HCT116 (cell line): ENCODE results near the gene ODR4. TPM values are rescaled to one million over a fixed set of nuclear protein-coding genes. Genes with fewer than 3 reads are reported as not detected.
A peak's percentile ranks its signal among the peaks of the same experiment; 100 is the strongest.

Source experiments
- ATAC-seq: fragments of 200-7000 bp; cut with Tn5 transposase; 2 replicates; pipeline ENCODE4 v1.9.1; 2020; ENCODE audit warnings: mild to moderate bottlenecking, moderate library complexity
- BruUV-seq: library from RNA; stranded (reverse); fragments of 400-500 nt; replicated peaks from 2 replicates; lab custom pipeline; 2021; lab: Mats Ljungman, UMichigan
- CTCF ChIA-PET: fragments of 300-600 bp; sonication (Branson Sonifier 250); formaldehyde crosslinking; loops from one replicate; lab custom pipeline; 2021; ENCODE audit warnings: antibody characterized with exemption; lab: Charles Lee
- POLR2A ChIA-PET: fragments of 300-600, 350-600 bp; sonication (Branson Sonifier 250); formaldehyde crosslinking; loops from one replicate; lab custom pipeline; 2021; ENCODE audit warnings: antibody characterized with exemption; lab: Charles Lee
- RAD21 ChIA-PET, 2 experiments: fragments of 300-600 bp; sonication (Branson Sonifier 250); formaldehyde crosslinking; loops; one replicate each; lab custom pipeline; 2023; ENCODE audit warnings: low total read pairs in 2 of 2; ENCODE audit not compliant: uncharacterized antibody in 2 of 2, unreplicated experiment in 2 of 2, low non-redundant PET in 1 of 2; lab: Charles Lee
- DNase-seq: peaks from one replicate; pipeline ENCODE4 v3.0.0-alpha.2; 2010; ENCODE audit warnings: low read depth, low spot score
- H2AFZ ChIP-seq: fragments of 200-600 bp; shearing (Covaris generic), sonication (generic); 2 replicates; pipeline ENCODE4 v1.6.1; 2017; ENCODE audit warnings: low read depth, mixed run types, mixed read lengths, antibody characterized with exemption, low read length; ENCODE audit not compliant: poor library complexity, severe bottlenecking
- H3K27ac ChIP-seq: 2 replicates; pipeline ENCODE4 v1.5.1; 2012; ENCODE audit warnings: low read depth, low read length
- H3K27me3 ChIP-seq: fragments of 200-600 bp; sonication (generic); 2 replicates; pipeline ENCODE4 v1.6.1; 2016; ENCODE audit warnings: mixed run types, low read length, mixed read lengths; ENCODE audit not compliant: insufficient read depth
- H3K36me3 ChIP-seq, 2 experiments: fragments of 200-500 bp in 1 of 2; fragments of 200-600 bp in 1 of 2; sonication (Bioruptor generic) in 1 of 2; sonication (generic) in 1 of 2; 2 replicates each; pipeline versions ENCODE4 v1.5.1 to v1.6.1; 2014 to 2016; ENCODE audit warnings: low read length in 2 of 2, inconsistent platforms in 1 of 2, mixed read lengths in 1 of 2, mixed run types in 1 of 2; ENCODE audit not compliant: insufficient read depth in 2 of 2, control insufficient read depth in 1 of 2
- H3K4me1 ChIP-seq, 2 experiments: fragments of 200-600 bp in 1 of 2; sonication (generic) in 1 of 2; 2 replicates each; pipeline versions ENCODE4 v1.5.1 to v1.6.1; 2012 to 2017; ENCODE audit warnings: low read length in 2 of 2, inconsistent platforms in 1 of 2, mild to moderate bottlenecking in 1 of 2, mixed read lengths in 1 of 2, mixed run types in 1 of 2, moderate library complexity in 1 of 2; ENCODE audit not compliant: insufficient read depth in 2 of 2, control insufficient read depth in 1 of 2
- H3K4me2 ChIP-seq: fragments of 200-600 bp; sonication (generic); 2 replicates; pipeline ENCODE4 v1.6.1; 2017; ENCODE audit warnings: mixed run types, low read length, mixed read lengths
- H3K4me3 ChIP-seq, 2 experiments: fragments of 200-600 bp in 1 of 2; sonication (generic) in 1 of 2; replicated peaks in 1 of 2; 2 replicates each; pipeline ENCODE4 v1.5.1; 2011 to 2016; ENCODE audit warnings: low read length in 2 of 2, control low read depth in 1 of 2, low read depth in 1 of 2, mild to moderate bottlenecking in 1 of 2, mixed read lengths in 1 of 2, mixed run types in 1 of 2
- H3K79me2 ChIP-seq: fragments of 200-600 bp; sonication (generic); 2 replicates; pipeline ENCODE4 v1.6.1; 2017; ENCODE audit warnings: mild to moderate bottlenecking, mixed run types, low read length, moderate library complexity, mixed read lengths; ENCODE audit not compliant: insufficient read depth
- H3K9ac ChIP-seq: fragments of 200-600 bp; sonication (generic); 2 replicates; pipeline ENCODE4 v1.6.1; 2016; ENCODE audit warnings: low read length, mixed read lengths
- H3K9me2 ChIP-seq: fragments of 200-600 bp; sonication (generic), shearing (Covaris generic); 2 replicates; pipeline ENCODE4 v1.6.1; 2017; ENCODE audit warnings: mixed run types, mild to moderate bottlenecking, moderate library complexity; ENCODE audit not compliant: insufficient read depth
- H3K9me3 ChIP-seq, 2 experiments: fragments of 200-500 bp in 1 of 2; fragments of 200-600 bp in 1 of 2; sonication (Bioruptor generic) in 1 of 2; sonication (generic) in 1 of 2; 2 replicates each; pipeline ENCODE4 v1.6.1; 2014 to 2017; ENCODE audit warnings: low read length in 2 of 2, mixed read lengths in 2 of 2, inconsistent platforms in 1 of 2, low read depth in 1 of 2, mild to moderate bottlenecking in 1 of 2, mixed run types in 1 of 2, moderate library complexity in 1 of 2; ENCODE audit not compliant: control insufficient read depth in 1 of 2, insufficient read depth in 1 of 2
- H4K20me1 ChIP-seq: fragments of 200-600 bp; sonication (generic), shearing (Covaris generic); 2 replicates; pipeline ENCODE4 v1.6.1; 2017; ENCODE audit warnings: mixed run types, mild to moderate bottlenecking, moderate library complexity; ENCODE audit not compliant: insufficient read depth
- CEBPB ChIP-seq: IDR thresholded peaks from 2 replicates; pipeline ENCODE4 v1.6.1; 2012; ENCODE audit warnings: low read depth
- EGR1 ChIP-seq: IDR thresholded peaks from 2 replicates; pipeline ENCODE4 v1.6.1; 2012; ENCODE audit warnings: low read depth
- EZH2phosphoT487 ChIP-seq: fragments of 200-600 bp; IDR thresholded peaks from 2 replicates; pipeline ENCODE4 v1.6.1; 2018; ENCODE audit warnings: antibody characterized with exemption, borderline replicate concordance
- FOSL1 ChIP-seq: IDR thresholded peaks from 2 replicates; pipeline ENCODE4 v1.6.1; 2012; ENCODE audit warnings: low read depth
- JUND ChIP-seq: IDR thresholded peaks from 2 replicates; pipeline ENCODE4 v1.6.1; 2012
- RAD21 ChIP-seq: IDR thresholded peaks from 2 replicates; pipeline ENCODE4 v1.6.1; 2012; ENCODE audit warnings: low read depth, mild to moderate bottlenecking
- REST ChIP-seq: IDR thresholded peaks from 2 replicates; pipeline ENCODE4 v1.6.1; 2012; ENCODE audit warnings: low read depth
- SIN3A ChIP-seq: IDR thresholded peaks from 2 replicates; pipeline ENCODE4 v1.6.1; 2012; ENCODE audit warnings: low read depth
- TCF7L2 ChIP-seq: IDR thresholded peaks from 2 replicates; pipeline ENCODE4 v1.7.0; 2011; ENCODE audit warnings: borderline replicate concordance, inconsistent platforms; ENCODE audit not compliant: insufficient read depth, insufficient read length; ENCODE audit errors: extremely low read depth
- ZFX ChIP-seq: fragments of 450-650 bp; IDR thresholded peaks from 2 replicates; pipeline ENCODE4 v1.6.1; 2017
- intact Hi-C: fragments of 100-400 bp; cut with micrococcal nuclease; formaldehyde crosslinking; loops from 2 replicates; pipeline ENCODE4 v1.10.0; 2022
- total RNA-seq: library from RNA; stranded (reverse); gene quantifications from one replicate; pipeline ENCODE4 v1.2.1, GENCODE V29; 2021; ENCODE audit not compliant: unreplicated experiment

Gene ODR4
- total RNA-seq, 1 experiment from 2014 or later = 18.4 TPM

GRCh38 chr1:186374303-186375151, 1.1 kb upstream of the ODR4 start (continued):
- TF ChIP-seq RAD21 = no peak
- TF ChIP-seq TCF7L2 = no peak
- TF ChIP-seq EZH2phosphoT487 = no peak
- TF ChIP-seq JUND = no peak
- TF ChIP-seq REST = no peak
- TF ChIP-seq SIN3A = no peak
- TF ChIP-seq ZFX = no peak
- TF ChIP-seq EGR1 = no peak

GRCh38 chr1:186375929-186376319, 286 bp downstream of the ODR4 start:
- H3K4me1 ChIP-seq = peaks cover 5 to 20% of the 10 kb centered on the region in 2 experiments; a peak in 3 of 4 replicates
- H4K20me1 ChIP-seq = peaks cover 19% of the 10 kb centered on the region; the same call in 1 of the 2 replicates
- TF ChIP-seq CEBPB = no peak
- 0 out of 2 replicates have a peak, but pooled peaks have one; percentile 6 for TF ChIP-seq FOSL1
- TF ChIP-seq, all 23 proteins: peak for 1
- no peak overlapping the region for H2AFZ ChIP-seq
- H3K36me3 ChIP-seq = peaks cover 18 to 25% of the 10 kb centered on the region in 2 experiments
- CTCF ChIA-PET = interaction anchor here (1.0 to 1.6 kb wide), 12 partner anchors 10 to 610 kb away, joined by 3 to 7 read pairs (median 4); partner anchors contain the start of gene PTGS2
- peak; percentile 20 for ATAC-seq
- no peaks in the 10 kb centered on the region for H3K27me3 ChIP-seq
- peak overlapping the region; percentile 90 for H3K9ac ChIP-seq
- peak overlapping the region; percentile 87 for H3K27ac ChIP-seq
- H3K4me3 ChIP-seq = peak overlapping the region; percentile 94 to 96
- H3K9me3 ChIP-seq = no peaks in the 10 kb centered on the region
- RAD21 ChIA-PET = interaction anchor here in 1 of 2 experiments (1.2 kb wide), 1 partner anchor 610 kb away, joined by 4 read pairs; no protein-coding TSS in a partner anchor
- intact Hi-C loops = loop anchor here (1.0 kb wide), 1 partner anchor 610 kb away; no protein-coding TSS in a partner anchor
- DNase-seq = no peak
- TSS peak; percentile 63 for BruUV-seq
- peaks cover 94% of the 10 kb centered on the region for H3K79me2 ChIP-seq
- no peaks in the 10 kb centered on the region for H3K9me2 ChIP-seq
- H3K4me2 ChIP-seq = peak overlapping the region; percentile 79
- POLR2A ChIA-PET = interaction anchor here (1.2 kb wide), 1 partner anchor 18 kb away, joined by 3 read pairs; no protein-coding TSS in a partner anchor
